Measurements from ENCODE around the gene SMYD3. TPM values are rescaled to one million over a fixed set of nuclear protein-coding genes. Genes with fewer than 3 reads are reported as not detected.

SMYD3 gene
- total and polyA plus RNA-seq, 9 of the 15 experiments (the other 6 are each of a cell fraction or from before 2014, with no cell fraction given), result 128 to 440 (median 197) TPM

- TF ChIP-seq, protein P1, sequence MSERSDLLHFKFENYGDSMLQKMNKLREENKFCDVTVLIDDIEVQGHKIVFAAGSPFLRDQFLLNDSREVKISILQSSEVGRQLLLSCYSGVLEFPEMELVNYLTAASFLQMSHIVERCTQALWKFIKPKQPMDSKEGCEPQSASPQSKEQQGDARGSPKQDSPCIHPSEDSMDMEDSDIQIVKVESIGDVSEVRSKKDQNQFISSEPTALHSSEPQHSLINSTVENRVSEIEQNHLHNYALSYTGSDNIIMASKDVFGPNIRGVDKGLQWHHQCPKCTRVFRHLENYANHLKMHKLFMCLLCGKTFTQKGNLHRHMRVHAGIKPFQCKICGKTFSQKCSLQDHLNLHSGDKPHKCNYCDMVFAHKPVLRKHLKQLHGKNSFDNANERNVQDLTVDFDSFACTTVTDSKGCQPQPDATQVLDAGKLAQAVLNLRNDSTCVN (CRISPR knock-in tag; IDR thresholded peaks at IDR 0.05), result no peak
- TF ChIP-seq MAZ (CRISPR knock-in tag; conservative IDR thresholded peaks at IDR 0.05 in 1 of 2, IDR thresholded peaks at IDR 0.05 in 1 of 2) (peak in 1 of 2 experiments; percentile 56; a peak in 2 of 4 replicates), GTF2F1 (IDR thresholded peaks at IDR 0.05; ENCODE audit: low read depth, low read length) (no peak), ZNF224 (CRISPR knock-in tag; IDR thresholded peaks at IDR 0.05) (no peak), REST (IDR thresholded peaks at IDR 0.05; ENCODE audit: borderline replicate concordance) (peak; percentile 74; the same call in 1 of the 2 replicates), REST (CRISPR knock-in tag; IDR thresholded peaks at IDR 0.05; ENCODE audit: low read depth) (no peak), ETS2 (tag; IDR thresholded peaks at IDR 0.05; ENCODE audit: borderline replicate concordance, poor library complexity, severe bottlenecking) (no peak), SMAD3 (CRISPR knock-in tag; conservative IDR thresholded peaks at IDR 0.05) (no peak), NFATC3 (IDR thresholded peaks at IDR 0.05) (no peak)
- TF ChIP-seq, protein P2, sequence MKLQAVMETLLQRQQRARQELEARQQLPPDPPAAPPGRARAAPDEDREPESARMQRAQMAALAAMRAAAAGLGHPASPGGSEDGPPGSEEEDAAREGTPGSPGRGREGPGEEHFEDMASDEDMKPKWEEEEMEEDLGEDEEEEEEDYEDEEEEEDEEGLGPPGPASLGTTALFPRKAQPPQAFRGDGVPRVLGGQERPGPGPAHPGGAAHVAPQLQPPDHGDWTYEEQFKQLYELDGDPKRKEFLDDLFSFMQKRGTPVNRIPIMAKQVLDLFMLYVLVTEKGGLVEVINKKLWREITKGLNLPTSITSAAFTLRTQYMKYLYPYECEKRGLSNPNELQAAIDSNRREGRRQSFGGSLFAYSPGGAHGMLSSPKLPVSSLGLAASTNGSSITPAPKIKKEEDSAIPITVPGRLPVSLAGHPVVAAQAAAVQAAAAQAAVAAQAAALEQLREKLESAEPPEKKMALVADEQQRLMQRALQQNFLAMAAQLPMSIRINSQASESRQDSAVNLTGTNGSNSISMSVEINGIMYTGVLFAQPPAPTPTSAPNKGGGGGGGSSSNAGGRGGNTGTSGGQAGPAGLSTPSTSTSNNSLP (IDR thresholded peaks at IDR 0.05; ENCODE audit: borderline replicate concordance, low read depth, low read length), result no peak
- TF ChIP-seq, protein P3, sequence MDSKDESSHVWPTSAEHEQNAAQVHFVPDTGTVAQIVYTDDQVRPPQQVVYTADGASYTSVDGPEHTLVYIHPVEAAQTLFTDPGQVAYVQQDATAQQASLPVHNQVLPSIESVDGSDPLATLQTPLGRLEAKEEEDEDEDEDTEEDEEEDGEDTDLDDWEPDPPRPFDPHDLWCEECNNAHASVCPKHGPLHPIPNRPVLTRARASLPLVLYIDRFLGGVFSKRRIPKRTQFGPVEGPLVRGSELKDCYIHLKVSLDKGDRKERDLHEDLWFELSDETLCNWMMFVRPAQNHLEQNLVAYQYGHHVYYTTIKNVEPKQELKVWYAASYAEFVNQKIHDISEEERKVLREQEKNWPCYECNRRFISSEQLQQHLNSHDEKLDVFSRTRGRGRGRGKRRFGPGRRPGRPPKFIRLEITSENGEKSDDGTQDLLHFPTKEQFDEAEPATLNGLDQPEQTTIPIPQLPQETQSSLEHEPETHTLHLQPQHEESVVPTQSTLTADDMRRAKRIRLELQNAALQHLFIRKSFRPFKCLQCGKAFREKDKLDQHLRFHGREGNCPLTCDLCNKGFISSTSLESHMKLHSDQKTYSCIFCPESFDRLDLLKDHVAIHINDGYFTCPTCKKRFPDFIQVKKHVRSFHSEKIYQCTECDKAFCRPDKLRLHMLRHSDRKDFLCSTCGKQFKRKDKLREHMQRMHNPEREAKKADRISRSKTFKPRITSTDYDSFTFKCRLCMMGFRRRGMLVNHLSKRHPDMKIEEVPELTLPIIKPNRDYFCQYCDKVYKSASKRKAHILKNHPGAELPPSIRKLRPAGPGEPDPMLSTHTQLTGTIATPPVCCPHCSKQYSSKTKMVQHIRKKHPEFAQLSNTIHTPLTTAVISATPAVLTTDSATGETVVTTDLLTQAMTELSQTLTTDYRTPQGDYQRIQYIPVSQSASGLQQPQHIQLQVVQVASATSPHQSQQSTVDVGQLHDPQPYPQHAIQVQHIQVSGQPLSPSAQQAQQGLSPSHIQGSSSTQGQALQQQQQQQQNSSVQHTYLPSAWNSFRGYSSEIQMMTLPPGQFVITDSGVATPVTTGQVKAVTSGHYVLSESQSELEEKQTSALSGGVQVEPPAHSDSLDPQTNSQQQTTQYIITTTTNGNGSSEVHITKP (IDR thresholded peaks at IDR 0.05; ENCODE audit: partially characterized antibody), result peak; percentile 78
Observed at GRCh38 chr1:246117066-246117791, 389.9 kb downstream of the SMYD3 start (continued).

Measured in K562 (cell line).